Measurements from ENCODE around the gene HPCAL1.
A peak's percentile ranks its signal among the peaks of the same experiment; 100 is the strongest.

The HPCAL1 gene

DNA sequence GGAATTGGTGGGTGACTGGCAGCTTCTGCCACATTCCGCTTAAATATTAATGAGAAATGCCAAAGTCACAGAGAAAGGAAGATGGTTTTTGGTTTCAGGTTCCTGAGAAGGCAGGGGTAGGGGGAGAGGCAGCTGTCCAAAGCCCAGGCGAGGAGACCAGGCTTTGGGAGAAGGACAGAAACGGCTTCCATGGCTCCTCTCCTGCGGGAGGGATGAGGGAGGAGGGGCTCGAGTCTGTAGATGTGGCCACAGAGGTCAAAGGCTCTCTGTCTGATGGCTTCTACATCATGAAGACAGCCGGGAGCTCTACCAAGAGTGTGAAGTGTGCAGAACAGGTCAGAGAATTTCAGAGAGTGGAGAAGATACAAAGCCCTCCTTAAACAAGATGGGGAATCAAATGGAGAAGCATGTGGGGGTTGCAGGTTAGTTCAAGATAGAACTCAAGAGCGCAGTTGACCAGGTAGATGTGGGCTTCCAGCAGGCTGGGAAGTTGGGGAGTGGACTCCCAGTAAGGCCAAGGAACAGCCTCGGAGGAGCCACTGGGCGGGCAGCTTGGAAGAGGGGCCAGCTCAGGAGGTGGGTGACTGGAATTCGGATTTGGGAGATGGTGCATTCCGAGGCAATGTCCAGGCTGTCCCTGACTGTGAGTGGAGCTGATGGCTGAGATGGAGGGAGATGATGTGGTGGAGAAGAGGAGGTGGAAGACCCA, 23.8 kb upstream of the HPCAL1 start:
- no peaks in the 10 kb centered on the region for H3K9me2 ChIP-seq (replicated peaks; ENCODE audit: low read depth, low read length)
- H3K4me2 ChIP-seq (ENCODE audit: low read depth, low read length, poor library complexity, severe bottlenecking): no peak overlapping the region
- no peak overlapping the region for H3K4me3 ChIP-seq (ENCODE audit: low read length, poor library complexity, severe bottlenecking)
- TF ChIP-seq EZH2phosphoT487 (IDR thresholded peaks at IDR 0.05; ENCODE audit: borderline replicate concordance): no peak
- TF ChIP-seq CTCF (conservative IDR thresholded peaks at IDR 0.05; ENCODE audit: low read length): no peak
- H3K79me2 ChIP-seq (ENCODE audit: insufficient read depth, low read length): no peaks in the 10 kb centered on the region
- no peak overlapping the region for H3K9ac ChIP-seq (ENCODE audit: low read depth, low read length, poor library complexity, severe bottlenecking)
- H3F3A ChIP-seq (ENCODE audit: low read depth): no peaks in the 10 kb centered on the region
- H3K36me3 ChIP-seq (ENCODE audit: insufficient read depth, low read length): no peaks in the 10 kb centered on the region
- H4K20me1 ChIP-seq (ENCODE audit: insufficient read depth, low read length, poor library complexity, severe bottlenecking): no peaks in the 10 kb centered on the region
- H3K27me3 ChIP-seq (ENCODE audit: insufficient read depth, low read length, poor library complexity, severe bottlenecking): no peaks in the 10 kb centered on the region
- H3K4me1 ChIP-seq (ENCODE audit: insufficient read depth, low read length, poor library complexity, severe bottlenecking): peaks cover 16% of the 10 kb centered on the region
- H2AFZ ChIP-seq (ENCODE audit: low read length): 0 out of 2 replicates have a peak overlapping the region, but pooled peaks have one; percentile 43
- no peaks in the 10 kb centered on the region for H3K9me3 ChIP-seq (ENCODE audit: insufficient read depth, low read depth, low read length)

GRCh38 chr2:10279472-10279870, 23.2 kb upstream of the HPCAL1 start:
- H3K4me2 ChIP-seq (ENCODE audit: low read depth, low read length, poor library complexity, severe bottlenecking): no peak overlapping the region
- no peak overlapping the region for H2AFZ ChIP-seq (ENCODE audit: low read length)
- TF ChIP-seq CTCF (conservative IDR thresholded peaks at IDR 0.05; ENCODE audit: low read length): no peak
- TF ChIP-seq EZH2phosphoT487 (IDR thresholded peaks at IDR 0.05; ENCODE audit: borderline replicate concordance): no peak

DNA sequence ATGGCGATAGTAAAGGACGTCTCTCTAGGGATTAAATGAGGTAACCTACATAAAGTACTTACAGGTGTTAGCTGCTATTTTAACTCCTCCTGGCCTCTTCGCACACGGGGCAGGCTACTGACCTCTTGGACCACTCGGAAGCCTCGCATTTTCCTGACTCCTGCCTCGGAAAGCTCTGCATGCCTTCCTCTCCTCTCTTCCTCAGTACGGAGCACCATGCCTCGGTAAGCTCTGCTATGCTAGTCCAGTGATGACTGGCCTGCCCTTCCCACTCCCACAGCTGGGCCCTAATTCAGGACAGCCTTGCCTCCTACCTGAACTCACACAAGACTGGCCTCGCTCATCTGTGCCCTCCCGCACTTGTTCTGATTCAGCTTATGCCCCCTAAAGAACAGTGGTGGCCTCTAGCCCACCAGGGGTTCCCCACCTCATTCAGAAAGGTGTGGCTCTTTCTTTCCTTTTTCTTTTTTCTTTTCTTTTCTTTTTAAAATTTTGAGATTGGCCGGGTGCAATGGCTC, 22.7 kb upstream of the HPCAL1 start:
- H2AFZ ChIP-seq (ENCODE audit: low read length): no peak overlapping the region
- H3K27me3 ChIP-seq (ENCODE audit: insufficient read depth, low read length, poor library complexity, severe bottlenecking): no peaks in the 10 kb centered on the region
- no peak for TF ChIP-seq CTCF (conservative IDR thresholded peaks at IDR 0.05; ENCODE audit: low read length)
- H3F3A ChIP-seq (ENCODE audit: low read depth): no peaks in the 10 kb centered on the region
- no peak overlapping the region for H3K4me3 ChIP-seq (ENCODE audit: low read length, poor library complexity, severe bottlenecking)
- no peaks in the 10 kb centered on the region for H3K9me3 ChIP-seq (ENCODE audit: insufficient read depth, low read depth, low read length)
- no peaks in the 10 kb centered on the region for H3K79me2 ChIP-seq (ENCODE audit: insufficient read depth, low read length)
- H3K9me2 ChIP-seq (replicated peaks; ENCODE audit: low read depth, low read length): no peaks in the 10 kb centered on the region
- peaks cover 21% of the 10 kb centered on the region for H3K4me1 ChIP-seq (ENCODE audit: insufficient read depth, low read length, poor library complexity, severe bottlenecking)
- no peaks in the 10 kb centered on the region for H3K36me3 ChIP-seq (ENCODE audit: insufficient read depth, low read length)
- no peak overlapping the region for H3K9ac ChIP-seq (ENCODE audit: low read depth, low read length, poor library complexity, severe bottlenecking)
- H4K20me1 ChIP-seq (ENCODE audit: insufficient read depth, low read length, poor library complexity, severe bottlenecking): no peaks in the 10 kb centered on the region
- H3K4me2 ChIP-seq (ENCODE audit: low read depth, low read length, poor library complexity, severe bottlenecking): no peak overlapping the region

More at GRCh38 chr2:10279472-10279870, 23.2 kb upstream of the HPCAL1 start:
- Histone ChIP-seq H3F3A (ENCODE audit: low read depth) (no peaks in the 10 kb centered on the region), H3K9ac (ENCODE audit: low read depth, low read length, poor library complexity, severe bottlenecking) (no peak overlapping the region), H3K9me2 (replicated peaks; ENCODE audit: low read depth, low read length) (no peaks in the 10 kb centered on the region), H3K36me3 (ENCODE audit: insufficient read depth, low read length) (no peaks in the 10 kb centered on the region), H3K27me3 (ENCODE audit: insufficient read depth, low read length, poor library complexity, severe bottlenecking) (no peaks in the 10 kb centered on the region), H3K4me3 (ENCODE audit: low read length, poor library complexity, severe bottlenecking) (no peak overlapping the region), H3K4me1 (ENCODE audit: insufficient read depth, low read length, poor library complexity, severe bottlenecking) (peaks cover 16% of the 10 kb centered on the region), H3K9me3 (ENCODE audit: insufficient read depth, low read depth, low read length) (no peaks in the 10 kb centered on the region), H3K79me2 (ENCODE audit: insufficient read depth, low read length) (no peaks in the 10 kb centered on the region), H4K20me1 (ENCODE audit: insufficient read depth, low read length, poor library complexity, severe bottlenecking) (no peaks in the 10 kb centered on the region)

Measured in Loucy (cell line).